CD8-positive, alpha-beta memory T cell (primary cell): ENCODE results near the gene CADM1. TPM values are rescaled to one million over a fixed set of nuclear protein-coding genes. Genes with fewer than 3 reads are reported as not detected.

Experiments used
- CTCF ChIA-PET: fragments of 350-600 bp; sonication (Branson Sonifier 250); formaldehyde crosslinking; loops from one replicate; lab custom pipeline; 2021; ENCODE audit warnings: antibody characterized with exemption; lab: Charles Lee
- POLR2A ChIA-PET: fragments of 350-600 bp; sonication (Branson Sonifier 250); formaldehyde crosslinking; loops from one replicate; lab custom pipeline; 2021; ENCODE audit warnings: antibody characterized with exemption; lab: Charles Lee
- DNase-seq, 5 donors: peaks; one replicate each; pipeline versions ENCODE4 v3.0.0 to v3.0.0-alpha.2; 2020 to 2022; ENCODE audit warnings: mixed read lengths in 1 of 5
- H3K27ac ChIP-seq: one replicate; pipeline ENCODE4 v1.7.0; 2013; ENCODE audit warnings: low read depth, mild to moderate bottlenecking, low read length, moderate library complexity
- H3K27me3 ChIP-seq: 2 replicates; pipeline ENCODE4 v1.7.0; 2013; ENCODE audit warnings: low read length, mild to moderate bottlenecking; ENCODE audit not compliant: insufficient read depth, poor library complexity, severe bottlenecking
- H3K36me3 ChIP-seq: 2 replicates; pipeline ENCODE4 v1.7.0; 2013; ENCODE audit warnings: mild to moderate bottlenecking, low read length, moderate library complexity; ENCODE audit not compliant: insufficient read depth
- H3K4me1 ChIP-seq: 2 replicates; pipeline ENCODE4 v1.7.0; 2013; ENCODE audit warnings: mild to moderate bottlenecking, low read length, moderate library complexity; ENCODE audit not compliant: insufficient read depth
- H3K4me3 ChIP-seq: 2 replicates; pipeline ENCODE4 v1.7.0; 2013; ENCODE audit warnings: mild to moderate bottlenecking, low read length
- H3K9me3 ChIP-seq: 2 replicates; pipeline ENCODE4 v1.7.0; 2013; ENCODE audit warnings: mild to moderate bottlenecking, low read length
- H3K27ac Mint-ChIP-seq, 8 donors: one replicate each; pipeline ENCODE4 v1.8.0; 2020 to 2021; ENCODE audit warnings: mixed read lengths in 8 of 8, mild to moderate bottlenecking in 6 of 8, inconsistent platforms in 3 of 8, moderate library complexity in 3 of 8
- H3K27me3 Mint-ChIP-seq, 2 donors: one replicate each; pipeline ENCODE4 v1.8.0; 2020 to 2021; ENCODE audit warnings: mixed read lengths in 2 of 2, mild to moderate bottlenecking in 1 of 2, moderate library complexity in 1 of 2
- H3K36me3 Mint-ChIP-seq, 3 donors: one replicate each; pipeline ENCODE4 v1.8.0; 2020 to 2021; ENCODE audit warnings: mixed read lengths in 3 of 3, inconsistent platforms in 1 of 3, mild to moderate bottlenecking in 1 of 3
- H3K4me1 Mint-ChIP-seq, 3 donors: one replicate each; pipeline ENCODE4 v1.8.0; 2020 to 2021; ENCODE audit warnings: mixed read lengths in 3 of 3, inconsistent platforms in 1 of 3, mild to moderate bottlenecking in 1 of 3
- H3K4me3 Mint-ChIP-seq, 7 donors: one replicate each; pipeline ENCODE4 v1.8.0; 2020 to 2021; ENCODE audit warnings: mixed read lengths in 7 of 7, mild to moderate bottlenecking in 6 of 7, moderate library complexity in 4 of 7, inconsistent platforms in 2 of 7
- H3K9me3 Mint-ChIP-seq, 5 donors: one replicate each; pipeline ENCODE4 v1.8.0; 2020 to 2022; ENCODE audit warnings: mixed read lengths in 5 of 5, mild to moderate bottlenecking in 3 of 5, moderate library complexity in 2 of 5, inconsistent platforms in 1 of 5
- polyA plus RNA-seq: library from polyadenylated mRNA; unstranded; fragments of 300-500 nt; fragmentation: Illumina TruSeq; gene quantifications from one replicate; pipeline ENCODE4 v1.2.3, GENCODE V29; 2021
- total RNA-seq, 2 experiments: library from RNA; stranded (reverse); gene quantifications; one replicate each; pipeline ENCODE4 v1.2.3, GENCODE V29; 2021

Gene CADM1
- total and polyA plus RNA-seq, 3 experiments from 2014 or later: 0.90 to 2.7 (median 1.1) TPM

GRCh38 chr11:115185931-115186330 lies 318.3 kb downstream of the CADM1 start:
- Mint-ChIP-seq H3K27me3 (peaks cover 0 to 4% of the 10 kb centered on the region in 2 donors), H3K27ac (peak overlapping the region in 1 of 8 donors; percentile 13), H3K9me3 (no peaks in the 10 kb centered on the region), H3K36me3 (no peaks in the 10 kb centered on the region), H3K4me1 (no peaks in the 10 kb centered on the region), H3K4me3 (no peak overlapping the region)
- H3K4me1 ChIP-seq: no peaks in the 10 kb centered on the region
- H3K27ac ChIP-seq: no peak overlapping the region
- H3K9me3 ChIP-seq: no peaks in the 10 kb centered on the region
- no peak for DNase-seq
- H3K4me3 ChIP-seq: no peak overlapping the region
- no peaks in the 10 kb centered on the region for H3K36me3 ChIP-seq
- CTCF ChIA-PET: no interaction called here
- H3K27me3 ChIP-seq: no peaks in the 10 kb centered on the region
- POLR2A ChIA-PET: no interaction called here

DNA sequence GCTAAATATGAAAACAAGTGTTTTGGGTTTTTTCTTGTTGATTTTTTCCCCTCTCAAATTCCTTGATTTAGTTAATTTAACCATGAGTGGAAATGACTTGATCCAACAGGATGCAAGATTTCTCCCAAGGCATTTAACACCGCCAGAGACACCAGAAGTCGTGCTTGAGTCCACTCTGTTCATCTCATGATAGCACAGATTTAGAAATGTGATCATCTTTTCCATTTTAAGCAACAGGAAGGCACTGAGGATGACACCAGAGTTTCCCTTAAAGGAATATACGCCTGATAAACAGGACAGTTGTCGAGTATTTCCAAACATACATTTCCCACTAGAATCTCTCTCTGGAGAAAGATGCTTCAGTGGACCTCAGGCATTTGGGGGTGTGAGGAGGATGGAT lies 318.7 kb downstream of the CADM1 start:
- Histone ChIP-seq H3K27me3 (no peaks in the 10 kb centered on the region), H3K9me3 (no peaks in the 10 kb centered on the region), H3K4me1 (no peaks in the 10 kb centered on the region), H3K27ac (no peak overlapping the region), H3K36me3 (no peaks in the 10 kb centered on the region), H3K4me3 (no peak overlapping the region)
- no peak for DNase-seq
- Mint-ChIP-seq H3K9me3 (no peaks in the 10 kb centered on the region), H3K4me3 (no peak overlapping the region), H3K4me1 (no peaks in the 10 kb centered on the region), H3K36me3 (no peaks in the 10 kb centered on the region), H3K27ac (no peak overlapping the region), H3K27me3 (peaks cover 0 to 4% of the 10 kb centered on the region in 2 donors)
- ChIA-PET CTCF (no interaction called here), POLR2A (no interaction called here)

GRCh38 chr11:115184901-115185300 lies 319.3 kb downstream of the CADM1 start:
- H3K27me3 ChIP-seq: no peaks in the 10 kb centered on the region
- Mint-ChIP-seq H3K27me3 (peaks cover 0 to 4% of the 10 kb centered on the region in 2 donors), H3K36me3 (no peaks in the 10 kb centered on the region), H3K27ac (no peak overlapping the region), H3K4me3 (no peak overlapping the region), H3K9me3 (no peaks in the 10 kb centered on the region), H3K4me1 (no peaks in the 10 kb centered on the region)
- H3K4me1 ChIP-seq: no peaks in the 10 kb centered on the region
- ChIA-PET CTCF (no interaction called here), POLR2A (no interaction called here)
- H3K4me3 ChIP-seq: no peak overlapping the region
- DNase-seq: no peak
- H3K9me3 ChIP-seq: no peaks in the 10 kb centered on the region
- H3K27ac ChIP-seq: no peak overlapping the region
- no peaks in the 10 kb centered on the region for H3K36me3 ChIP-seq

- no peak overlapping the region for H3K4me3 Mint-ChIP-seq
- POLR2A ChIA-PET: no interaction called here
Measured at GRCh38 chr11:115183830-115184229, 320.4 kb downstream of the CADM1 start.

DNA sequence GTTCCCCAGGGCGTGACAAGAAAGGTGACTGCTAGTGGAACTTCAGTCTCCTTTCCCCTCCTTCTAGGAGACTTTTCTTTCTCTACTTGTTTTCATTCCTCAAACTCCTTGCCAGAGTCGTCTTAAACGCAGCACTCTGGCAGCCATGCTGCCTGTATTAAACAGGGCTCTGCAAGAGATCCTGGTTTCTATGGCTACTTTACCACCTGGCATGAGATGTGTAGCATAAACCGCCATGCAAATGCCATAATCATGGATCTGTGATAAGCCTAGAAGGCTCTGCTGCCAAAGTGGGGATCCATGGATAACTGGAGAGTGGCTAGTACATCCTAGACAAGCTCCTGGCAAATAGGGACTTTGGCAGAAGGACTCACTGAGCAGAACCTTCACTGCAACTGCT lies 321.1 kb downstream of the CADM1 start:
- Histone ChIP-seq H3K36me3 (no peaks in the 10 kb centered on the region), H3K4me3 (no peak overlapping the region), H3K4me1 (no peaks in the 10 kb centered on the region), H3K27ac (no peak overlapping the region), H3K27me3 (no peaks in the 10 kb centered on the region), H3K9me3 (no peaks in the 10 kb centered on the region)
- Mint-ChIP-seq H3K4me1 (no peaks in the 10 kb centered on the region), H3K9me3 (no peaks in the 10 kb centered on the region), H3K27me3 (peaks cover 0 to 4% of the 10 kb centered on the region in 2 donors), H3K27ac (no peak overlapping the region), H3K36me3 (no peaks in the 10 kb centered on the region), H3K4me3 (no peak overlapping the region)
- POLR2A ChIA-PET: no interaction called here
- DNase-seq: no peak
- CTCF ChIA-PET: no interaction called here

More at GRCh38 chr11:115183830-115184229, 320.4 kb downstream of the CADM1 start:
- H3K27me3 Mint-ChIP-seq: peaks cover 0 to 4% of the 10 kb centered on the region in 2 donors
- H3K4me3 ChIP-seq: no peak overlapping the region
- H3K9me3 ChIP-seq: no peaks in the 10 kb centered on the region
- peak overlapping the region in 1 of 8 donors; percentile 77 for H3K27ac Mint-ChIP-seq
- no peaks in the 10 kb centered on the region for H3K27me3 ChIP-seq
- no peaks in the 10 kb centered on the region for H3K4me1 ChIP-seq
- H3K9me3 Mint-ChIP-seq: no peaks in the 10 kb centered on the region
- H3K27ac ChIP-seq: no peak overlapping the region
- no peaks in the 10 kb centered on the region for H3K4me1 Mint-ChIP-seq
- no peaks in the 10 kb centered on the region for H3K36me3 ChIP-seq
- no peak for DNase-seq
- H3K36me3 Mint-ChIP-seq: no peaks in the 10 kb centered on the region
- CTCF ChIA-PET: no interaction called here

- H3K27ac ChIP-seq: no peak overlapping the region
- Mint-ChIP-seq H3K4me1 (no peaks in the 10 kb centered on the region), H3K9me3 (no peaks in the 10 kb centered on the region), H3K27me3 (peaks cover 0 to 4% of the 10 kb centered on the region in 2 donors), H3K36me3 (no peaks in the 10 kb centered on the region), H3K27ac (peak overlapping the region in 1 of 8 donors; percentile 43), H3K4me3 (no peak overlapping the region)
- H3K4me1 ChIP-seq: no peaks in the 10 kb centered on the region
- no peaks in the 10 kb centered on the region for H3K36me3 ChIP-seq
- H3K4me3 ChIP-seq: no peak overlapping the region
- no peak for DNase-seq
- ChIA-PET POLR2A (no interaction called here), CTCF (no interaction called here)
- H3K9me3 ChIP-seq: no peaks in the 10 kb centered on the region
- H3K27me3 ChIP-seq: no peaks in the 10 kb centered on the region
Measured at GRCh38 chr11:115182282-115182955, 321.8 kb downstream of the CADM1 start.

- H3K27ac Mint-ChIP-seq: no peak overlapping the region
- H3K4me3 ChIP-seq: no peak overlapping the region
- H3K36me3 Mint-ChIP-seq: no peaks in the 10 kb centered on the region
Measured at GRCh38 chr11:115181538-115181937, 322.7 kb downstream of the CADM1 start.

GRCh38 chr11:115180272-115180671 lies 323.9 kb downstream of the CADM1 start:
- Mint-ChIP-seq H3K36me3 (peaks cover 0 to 3% (median 0%) of the 10 kb centered on the region in 3 donors), H3K27ac (no peak overlapping the region), H3K9me3 (no peaks in the 10 kb centered on the region), H3K4me3 (no peak overlapping the region), H3K27me3 (peaks cover 0 to 4% of the 10 kb centered on the region in 2 donors), H3K4me1 (no peaks in the 10 kb centered on the region)
- H3K36me3 ChIP-seq: no peaks in the 10 kb centered on the region
- H3K27me3 ChIP-seq: no peaks in the 10 kb centered on the region
- H3K27ac ChIP-seq: no peak overlapping the region
- POLR2A ChIA-PET: interaction anchor here (0.7 kb wide), 1 partner anchor 11 kb away, joined by 10 read pairs; no protein-coding TSS in a partner anchor
- no peaks in the 10 kb centered on the region for H3K9me3 ChIP-seq
- H3K4me3 ChIP-seq: no peak overlapping the region
- DNase-seq: no peak
- H3K4me1 ChIP-seq: no peaks in the 10 kb centered on the region
- CTCF ChIA-PET: no interaction called here

More at GRCh38 chr11:115181538-115181937, 322.7 kb downstream of the CADM1 start:
- Mint-ChIP-seq H3K4me3 (no peak overlapping the region), H3K9me3 (no peaks in the 10 kb centered on the region), H3K27me3 (peaks cover 0 to 4% of the 10 kb centered on the region in 2 donors), H3K4me1 (no peaks in the 10 kb centered on the region)
- Histone ChIP-seq H3K4me1 (no peaks in the 10 kb centered on the region), H3K36me3 (no peaks in the 10 kb centered on the region), H3K9me3 (no peaks in the 10 kb centered on the region), H3K27me3 (no peaks in the 10 kb centered on the region), H3K27ac (no peak overlapping the region)
- ChIA-PET POLR2A (no interaction called here), CTCF (no interaction called here)
- no peak for DNase-seq
